ENCODE measurements around the gene SOBP.

Gene SOBP

DNA sequence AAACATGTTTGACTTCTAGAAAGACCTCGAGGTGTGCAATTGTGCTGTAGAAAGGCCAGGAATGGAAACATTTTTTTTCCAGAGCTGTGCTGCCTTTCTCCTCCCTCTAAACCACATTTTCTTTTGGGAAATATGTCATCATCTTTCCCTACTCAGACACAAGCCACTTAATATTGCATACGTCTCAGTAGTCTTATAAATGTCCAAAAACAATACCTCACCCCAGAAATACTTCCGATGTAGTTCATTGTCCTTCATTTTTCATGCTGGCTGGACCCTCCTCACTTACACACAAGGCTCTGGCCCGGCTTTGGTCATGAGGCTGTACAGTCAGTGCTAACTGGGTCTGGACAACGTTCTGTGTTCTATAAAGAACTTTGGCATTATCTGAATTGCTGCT, 207.8 kb downstream of the SOBP start:
- no peak for DNase-seq

DNA sequence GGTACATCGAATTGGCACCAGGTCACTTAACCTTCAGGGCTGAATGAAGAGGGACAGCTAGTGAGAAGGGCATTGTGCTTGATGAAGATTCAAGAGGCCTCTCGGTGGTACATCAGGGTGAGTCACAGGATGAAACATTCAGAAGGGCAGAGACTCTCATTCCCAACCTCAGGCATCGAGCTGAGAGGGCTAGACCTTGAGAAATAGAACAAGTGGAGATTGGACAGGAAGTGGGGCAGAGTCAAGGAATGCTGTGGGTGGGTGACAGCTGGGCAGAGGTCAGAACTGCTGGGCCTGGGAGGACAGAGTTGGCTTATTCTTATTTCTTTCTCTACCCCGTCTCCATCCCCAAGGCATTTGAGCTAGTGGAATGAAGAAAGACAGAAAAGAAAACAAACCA, 208.2 kb downstream of the SOBP start:
- DNase-seq: no peak

DNA sequence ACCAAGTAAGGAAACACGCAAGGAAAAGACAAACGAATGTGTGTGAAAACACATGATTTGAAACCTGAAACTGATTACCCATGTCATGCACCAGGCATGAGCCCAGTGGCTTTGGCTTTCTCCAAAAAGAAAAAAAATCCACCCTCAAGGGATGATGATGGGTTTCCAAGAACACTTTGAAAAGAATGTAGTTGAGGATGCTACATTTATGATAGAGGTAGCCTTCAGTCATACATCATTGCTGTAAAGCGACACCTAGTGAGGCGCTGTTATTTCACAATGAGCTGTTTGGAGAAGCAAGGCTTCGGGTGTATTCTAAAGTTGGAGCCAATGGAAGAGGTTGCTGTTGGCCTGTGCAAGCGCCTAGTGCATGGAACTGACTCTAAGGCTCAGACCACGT, 209.3 kb downstream of the SOBP start:
- no peak for DNase-seq

DNA sequence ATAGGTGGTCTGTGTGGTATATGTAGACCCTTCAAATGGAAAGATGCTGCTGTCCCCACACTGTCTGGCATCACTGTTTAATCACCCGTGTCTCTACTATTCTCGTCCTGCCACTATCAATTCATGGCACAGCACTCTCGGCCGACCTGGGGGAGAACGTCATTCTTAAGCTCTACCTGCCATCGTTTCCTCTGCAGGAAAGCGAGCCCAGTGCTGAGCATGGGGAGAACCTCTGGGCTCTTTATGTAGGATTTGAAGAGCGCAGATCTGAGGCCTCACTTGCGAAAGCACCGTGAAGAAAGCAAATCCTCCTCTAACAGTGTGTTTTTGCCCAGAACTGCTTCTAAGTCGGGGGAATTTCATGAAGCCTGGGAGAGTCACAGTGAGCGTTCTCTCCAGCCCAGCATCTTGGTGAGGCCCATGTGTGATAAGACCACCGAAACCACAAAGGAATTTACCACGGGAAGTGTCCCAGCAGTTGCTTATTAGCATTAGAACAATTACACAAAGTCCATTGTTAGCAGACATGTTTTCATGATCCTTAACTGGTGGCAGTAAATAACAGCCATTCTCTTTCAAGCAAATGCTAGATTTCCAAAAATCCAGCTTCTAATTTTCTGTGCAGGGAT, 209.9 kb downstream of the SOBP start:
- DNase-seq: no peak

DNA sequence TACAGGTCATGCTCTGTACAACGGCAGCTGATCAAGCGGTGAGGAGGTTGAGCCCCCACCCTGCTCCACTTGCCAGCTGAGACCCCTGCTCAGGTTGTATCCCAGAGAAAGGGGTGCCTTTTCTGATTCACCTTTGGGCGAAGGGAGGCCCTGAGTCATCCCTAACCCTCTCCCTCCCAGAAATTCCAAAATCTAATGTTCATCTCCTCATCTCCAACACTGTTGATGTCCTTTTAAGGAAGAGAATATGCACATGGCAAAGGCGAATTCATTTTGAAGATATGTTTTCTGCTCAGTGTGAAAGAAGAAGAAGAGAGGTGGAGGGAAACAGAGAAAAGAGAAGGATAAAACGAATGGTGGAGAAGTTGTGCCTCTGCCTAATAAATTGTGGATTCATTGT, 213.7 kb downstream of the SOBP start:
- DNase-seq: no peak

DNA sequence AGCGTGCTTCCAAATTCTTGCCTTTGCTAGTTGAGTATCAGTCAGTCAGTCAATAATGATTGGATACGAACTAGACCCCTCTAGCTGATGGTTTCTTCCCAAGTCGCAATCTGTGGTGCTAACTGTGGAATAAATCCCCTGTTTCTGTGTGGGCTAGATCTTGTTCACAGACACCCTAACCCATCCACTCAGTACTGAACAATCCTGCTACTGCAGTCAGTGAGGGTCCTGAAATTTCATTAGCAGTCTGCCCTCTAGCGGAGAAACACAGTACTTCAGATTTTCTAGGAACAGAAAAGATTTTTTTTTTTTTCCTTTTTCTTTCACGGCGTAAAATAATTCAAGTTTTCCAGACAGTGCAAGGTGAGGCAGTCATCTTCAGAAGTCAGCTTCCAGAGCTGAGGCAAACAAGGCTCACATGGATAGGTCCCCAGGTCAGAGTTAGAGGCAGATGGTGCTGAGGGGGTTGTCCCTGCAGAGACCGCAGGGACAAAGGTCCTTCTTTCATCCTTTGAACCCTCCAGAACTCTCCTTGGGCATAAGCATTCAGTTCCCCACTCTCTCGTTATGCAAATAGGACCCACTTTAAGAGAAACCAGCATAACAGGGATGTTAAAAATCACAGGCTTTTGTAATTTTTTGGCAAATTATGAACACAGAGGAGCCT, 214.6 kb downstream of the SOBP start:
- DNase-seq: no peak

DNA sequence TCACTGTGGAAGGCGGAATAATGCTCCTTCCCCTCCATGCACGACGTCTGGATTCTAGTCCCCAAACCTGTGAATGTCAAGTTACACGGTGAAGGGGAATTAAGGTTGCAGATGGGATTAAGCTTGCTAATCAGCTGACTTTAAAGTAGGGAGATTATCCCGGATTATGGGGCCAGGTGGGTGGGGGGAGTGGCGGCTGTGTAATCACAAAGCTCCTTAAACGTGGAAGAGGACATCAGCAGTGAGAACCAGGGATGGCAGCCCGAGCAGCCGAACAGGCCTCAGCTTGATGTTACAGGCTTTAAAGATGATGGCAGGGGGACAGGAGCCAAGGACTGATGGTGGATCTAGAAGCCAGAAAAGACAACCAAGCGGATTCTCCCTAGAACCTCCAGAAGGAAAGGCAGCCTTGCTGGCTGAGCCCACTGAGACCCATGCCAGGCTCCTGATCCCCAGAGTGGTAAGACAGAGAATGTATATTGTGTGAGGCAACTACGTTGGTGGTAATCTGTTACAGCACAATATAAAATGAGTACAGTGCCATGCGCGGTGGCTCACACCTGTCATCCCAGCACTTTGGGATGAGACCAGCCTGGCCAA, 216.7 kb downstream of the SOBP start:
- no peak for DNase-seq

DNA sequence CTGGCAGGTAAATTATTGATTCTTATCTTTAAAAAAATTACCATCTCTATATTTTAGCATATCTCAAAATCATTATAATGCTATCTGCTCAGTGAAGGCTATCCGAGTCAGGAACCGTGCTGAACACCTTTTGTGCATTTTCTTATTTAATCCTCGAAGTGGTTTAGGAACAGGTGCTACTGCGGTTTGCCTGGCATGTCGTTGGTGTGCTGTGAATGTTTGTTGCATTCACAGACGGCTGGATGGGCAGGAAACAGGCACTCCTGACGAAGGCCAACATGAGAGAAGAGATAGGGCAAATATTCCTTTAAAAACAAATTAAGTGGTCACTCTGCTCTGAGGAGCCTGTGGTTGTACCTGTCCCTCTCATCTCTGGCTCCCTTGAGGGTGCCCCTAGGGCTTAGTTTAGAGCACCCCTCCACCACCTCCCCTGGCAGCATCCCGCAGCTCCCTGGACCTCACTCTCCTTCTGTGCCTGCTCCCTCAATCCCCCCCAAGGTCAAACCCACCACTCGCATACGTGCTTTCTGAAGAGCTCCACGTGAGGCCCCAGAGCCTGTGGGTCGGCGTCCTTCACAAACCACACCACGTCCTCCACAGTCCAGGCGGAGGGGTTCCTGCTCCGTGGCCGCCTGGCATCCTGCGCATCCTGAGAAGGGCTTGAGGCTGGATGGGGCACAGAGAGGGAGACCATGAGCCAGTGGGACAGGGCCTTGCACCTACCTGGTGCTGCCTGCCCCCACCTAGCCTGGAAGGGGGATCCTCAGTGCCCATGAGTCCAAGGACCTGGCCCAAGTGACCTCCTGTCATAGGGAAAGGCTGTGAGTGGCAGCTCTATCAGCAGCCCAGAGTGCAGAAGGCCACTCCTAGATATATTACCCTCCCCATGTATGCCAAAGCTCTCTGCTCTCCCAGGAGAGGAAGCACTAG, 217.7 kb downstream of the SOBP start:
- DNase-seq: no peak

DNA sequence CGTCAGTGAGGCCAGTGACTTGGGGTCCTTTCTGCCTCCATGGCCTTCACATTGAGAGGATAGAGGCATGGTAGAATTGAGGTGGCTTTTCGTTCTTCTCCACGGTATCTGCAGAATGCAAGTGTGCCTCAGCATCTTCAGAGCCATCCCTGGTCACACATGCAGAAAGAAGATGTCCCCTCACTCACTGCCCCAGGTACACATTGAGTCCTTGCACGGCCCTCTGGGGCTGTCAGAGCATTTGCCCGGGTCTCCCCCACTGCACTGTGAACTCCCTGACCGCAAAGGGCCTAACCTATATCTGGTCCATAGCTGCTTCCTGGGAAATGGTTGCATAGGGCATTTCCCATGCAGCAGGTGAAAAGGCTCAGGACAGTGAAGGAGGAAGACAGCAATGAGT, 218.5 kb downstream of the SOBP start:
- no peak for DNase-seq

DNA sequence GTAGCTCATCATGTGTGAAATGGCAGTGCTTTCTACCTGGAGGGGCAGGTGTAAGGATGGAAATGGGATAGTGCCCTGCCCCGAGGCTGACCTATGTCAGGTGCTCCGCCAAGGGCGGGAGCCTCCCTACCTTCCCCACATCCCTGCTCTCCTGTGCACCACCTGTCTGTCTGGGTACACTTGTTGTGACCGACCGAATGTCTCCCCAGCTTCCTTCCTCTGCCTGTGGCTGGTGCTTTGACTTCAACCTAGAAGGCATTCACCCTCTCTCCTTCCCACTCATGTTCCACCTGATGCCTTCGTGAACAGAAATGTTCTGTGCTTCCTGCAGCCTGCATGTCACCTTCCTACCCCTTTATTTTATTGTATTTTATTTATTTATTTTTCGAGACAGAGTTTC, 219.4 kb downstream of the SOBP start:
- no peak for DNase-seq
